OCI-M2 (cell line): ENCODE data around the gene CELA2A.

Source experiments
- DNase-seq: peaks from one replicate; lab custom pipeline; 2025; ENCODE audit not compliant: unreplicated experiment; lab: John Stamatoyannopoulos, UW

The CELA2A gene

GRCh38 chr1:15456313-15456954, at the start of gene CELA2A:
CELA2A (plus strand) TSS chr1:15456732; CDS start chr1:15456754, 22 bp downstream.
- no peak for DNase-seq

- no peak for DNase-seq
Measured at GRCh38 chr1:15407580-15407979, 49.0 kb upstream of the CELA2A start.

- DNase-seq: no peak
Measured at GRCh38 chr1:15408890-15409387, 47.6 kb upstream of the CELA2A start.

GRCh38 chr1:15409388-15410222, 46.9 kb upstream of the CELA2A start, which contains the start of gene EFHD2:
EFHD2 (plus strand) TSS chr1:15409888; CDS start chr1:15409972, 84 bp downstream.
- no peak for DNase-seq

GRCh38 chr1:15410223-15410883, 46.2 kb upstream of the CELA2A start:
- no peak for DNase-seq

- DNase-seq: no peak
Measured at GRCh38 chr1:15410884-15411245, 45.7 kb upstream of the CELA2A start.

- no peak for DNase-seq
Measured at GRCh38 chr1:15411593-15412137, 44.9 kb upstream of the CELA2A start.

- no peak for DNase-seq
Measured at GRCh38 chr1:15412175-15412800, 44.2 kb upstream of the CELA2A start.

GRCh38 chr1:15412843-15413242, 43.7 kb upstream of the CELA2A start:
- no peak for DNase-seq

GRCh38 chr1:15413563-15414444, 42.7 kb upstream of the CELA2A start:
- DNase-seq: no peak

- DNase-seq: no peak
Measured at GRCh38 chr1:15414445-15414983, 42.0 kb upstream of the CELA2A start.

GRCh38 chr1:15417059-15417934, 39.2 kb upstream of the CELA2A start:
- DNase-seq: no peak

- DNase-seq: no peak
Measured at GRCh38 chr1:15418806-15419515, 37.6 kb upstream of the CELA2A start.

GRCh38 chr1:15420853-15421465, 35.6 kb upstream of the CELA2A start:
- DNase-seq: no peak

- DNase-seq: no peak
Measured at GRCh38 chr1:15422871-15423270, 33.7 kb upstream of the CELA2A start.

GRCh38 chr1:15423355-15424077, 33.0 kb upstream of the CELA2A start:
- no peak for DNase-seq

- DNase-seq: no peak
Measured at GRCh38 chr1:15424146-15424667, 32.3 kb upstream of the CELA2A start.
